ENCODE results near the gene STK32C.
A peak's percentile ranks its signal among the peaks of the same experiment; 100 is the strongest.

Gene STK32C

GRCh38 chr10:132165416-132165980, 142.3 kb downstream of the STK32C start:
- DNase-seq, result no peak

- no peak for DNase-seq
Measured at GRCh38 chr10:132164761-132165278, 142.9 kb downstream of the STK32C start.

- no peak for DNase-seq
Measured at GRCh38 chr10:132163826-132164515, 143.8 kb downstream of the STK32C start.

GRCh38 chr10:132163278-132163765, 144.4 kb downstream of the STK32C start:
- DNase-seq, result peak in 2 of 5 experiments; percentile 28 to 47

- no peak for DNase-seq
Measured at GRCh38 chr10:132162590-132163277, 145.0 kb downstream of the STK32C start.

- DNase-seq, result peak in 2 of 5 experiments; percentile 28 to 32
Measured at GRCh38 chr10:132162021-132162531, 145.7 kb downstream of the STK32C start.

GRCh38 chr10:132160834-132161622, 146.7 kb downstream of the STK32C start:
- peak in 2 of 5 experiments; percentile 32 to 57 for DNase-seq

- DNase-seq, result peak in 1 of 5 experiments; percentile 41
Measured at GRCh38 chr10:132160231-132160630, 147.5 kb downstream of the STK32C start.

GRCh38 chr10:132159302-132160230, 148.2 kb downstream of the STK32C start:
- DNase-seq, result peak in 3 of 5 experiments; percentile 25 to 59 (median 55)

- DNase-seq, result peak in 3 of 5 experiments; percentile 25 to 60 (median 33)
Measured at GRCh38 chr10:132158823-132159222, 148.9 kb downstream of the STK32C start.

- peak in 3 of 5 experiments; percentile 33 to 37 (median 35) for DNase-seq
Measured at GRCh38 chr10:132158122-132158741, 149.5 kb downstream of the STK32C start.
